ENCODE measurements around the gene ADRA1B.

DNA sequence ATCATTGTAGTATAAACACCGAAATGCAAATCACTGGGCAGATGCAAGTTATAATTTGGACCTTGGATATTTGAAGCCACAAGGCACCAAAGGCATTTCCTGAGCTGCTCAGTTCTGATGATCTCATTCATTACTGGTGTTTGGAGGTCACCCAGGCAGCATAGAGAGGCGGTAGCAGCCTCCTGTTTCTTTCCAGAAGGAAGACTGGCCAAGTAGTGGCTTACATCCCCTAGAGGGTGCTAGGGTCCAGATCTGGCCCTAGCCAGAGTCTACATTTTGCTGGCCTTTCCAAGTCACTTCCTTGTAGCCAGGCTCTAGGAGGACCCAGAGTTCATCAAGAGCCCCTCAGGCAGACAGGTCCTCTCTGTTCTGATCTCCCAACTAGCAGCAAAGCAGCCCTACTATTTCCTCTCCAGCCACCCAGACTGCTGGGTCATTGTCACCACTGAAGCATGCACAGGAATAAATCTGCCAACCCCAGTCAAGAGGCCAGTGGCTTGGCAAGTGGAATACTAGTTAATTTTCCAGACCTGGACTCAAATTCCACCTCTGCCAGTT is 59.3 kb downstream of the ADRA1B start:
- TF ChIP-seq CTCF (IDR thresholded peaks at IDR 0.05): no peak
- no peak for TF ChIP-seq POLR2A (IDR thresholded peaks at IDR 0.05)

Data from Peyer's patch (tissue), 4 donors.